OCI-LY1 (cell line): ENCODE results near the gene TTC39C.

Experiments used
- H2AFZ ChIP-seq: fragments of 200-600 bp; sonication (generic), shearing (Covaris generic); 2 replicates; pipeline ENCODE4 v1.6.0; 2014; ENCODE audit warnings: antibody characterized with exemption, mild to moderate bottlenecking, low read length
- H3F3A ChIP-seq: fragments of 200-600 bp; sonication (generic), shearing (Covaris generic); 2 replicates; pipeline ENCODE4 v1.6.0; 2014; ENCODE audit warnings: mild to moderate bottlenecking, antibody characterized with exemption, low read length, moderate library complexity; ENCODE audit not compliant: insufficient read depth
- H3K27ac ChIP-seq: fragments of 200-600 bp; sonication (generic); 2 replicates; pipeline ENCODE4 v1.5.1; 2014; ENCODE audit warnings: low read length, mixed run types, mild to moderate bottlenecking, low read depth; ENCODE audit not compliant: poor library complexity, severe bottlenecking
- H3K27me3 ChIP-seq: fragments of 200-600 bp; sonication (generic); 2 replicates; pipeline ENCODE4 v1.6.0; 2014; ENCODE audit warnings: antibody characterized with exemption, mild to moderate bottlenecking, low read length, moderate library complexity; ENCODE audit not compliant: insufficient read depth
- H3K36me3 ChIP-seq: fragments of 200-600 bp; sonication (generic); 2 replicates; pipeline ENCODE4 v1.6.1; 2014; ENCODE audit warnings: mild to moderate bottlenecking, antibody characterized with exemption, low read length, moderate library complexity, mixed read lengths; ENCODE audit not compliant: insufficient read depth
- H3K4me1 ChIP-seq: fragments of 200-600 bp; sonication (generic); 2 replicates; pipeline ENCODE4 v1.5.1; 2014; ENCODE audit warnings: mild to moderate bottlenecking, low read length, moderate library complexity; ENCODE audit not compliant: insufficient read depth, severe bottlenecking
- H3K4me2 ChIP-seq: fragments of 200-600 bp; sonication (generic), shearing (Covaris generic); 2 replicates; pipeline ENCODE4 v1.6.1; 2014; ENCODE audit warnings: low read length
- H3K4me3 ChIP-seq: fragments of 200-600 bp; sonication (generic); 2 replicates; pipeline ENCODE4 v1.5.1; 2014; ENCODE audit warnings: low read length, low read depth, mild to moderate bottlenecking, mixed read lengths; ENCODE audit not compliant: poor library complexity, severe bottlenecking
- H3K79me2 ChIP-seq: fragments of 200-600 bp; shearing (Covaris generic); 2 replicates; pipeline ENCODE4 v1.6.1; 2016; ENCODE audit warnings: mixed run types, low read length, mixed read lengths; ENCODE audit not compliant: insufficient read depth
- H3K9ac ChIP-seq: fragments of 200-600 bp; sonication (generic), shearing (Covaris generic); 2 replicates; pipeline ENCODE4 v1.6.1; 2014; ENCODE audit warnings: mild to moderate bottlenecking, low read length, mixed read lengths
- H3K9me2 ChIP-seq: fragments of 200-600 bp; sonication (generic), shearing (Covaris generic); 2 replicates; pipeline ENCODE4 v1.6.1; 2014; ENCODE audit warnings: low read depth, mild to moderate bottlenecking, low read length, mixed read lengths
- H3K9me3 ChIP-seq: fragments of 200-600 bp; shearing (Covaris generic); 2 replicates; pipeline ENCODE4 v1.6.1; 2014; ENCODE audit warnings: low read length, mixed read lengths
- H4K20me1 ChIP-seq: fragments of 200-600 bp; sonication (generic), shearing (Covaris generic); 2 replicates; pipeline ENCODE4 v1.6.0; 2016; ENCODE audit warnings: mild to moderate bottlenecking, low read length; ENCODE audit not compliant: insufficient read depth
- CTCF ChIP-seq: fragments of 200-600 bp; sonication (generic), shearing (Covaris generic); IDR thresholded peaks from 2 replicates; pipeline ENCODE4 v1.5.1; 2017; ENCODE audit warnings: mild to moderate bottlenecking, antibody characterized with exemption, low read length, moderate library complexity, mixed read lengths
- EZH2 ChIP-seq: fragments of 200-600 bp; sonication (generic), shearing (Covaris generic); IDR thresholded peaks from 2 replicates; pipeline ENCODE4 v1.8.0; 2017; ENCODE audit warnings: borderline replicate concordance, mixed run types, mild to moderate bottlenecking, antibody characterized with exemption, low read length, moderate library complexity, mixed read lengths

TTC39C gene

GRCh38 chr18:23968638-23969604 lies 45.6 kb upstream of the TTC39C start:
- Histone ChIP-seq H3K9me3 (no peaks in the 10 kb centered on the region), H3K9me2 (no peaks in the 10 kb centered on the region), H3K4me2 (no peak overlapping the region), H3K4me1 (peaks cover 35% of the 10 kb centered on the region), H3K79me2 (no peaks in the 10 kb centered on the region), H2AFZ (no peak overlapping the region), H3K27me3 (no peaks in the 10 kb centered on the region), H3K9ac (no peak overlapping the region), H3K27ac (no peak overlapping the region), H3K36me3 (no peaks in the 10 kb centered on the region), H3F3A (no peaks in the 10 kb centered on the region), H4K20me1 (no peaks in the 10 kb centered on the region), H3K4me3 (no peak overlapping the region)
- TF ChIP-seq EZH2, result no peak
- TF ChIP-seq CTCF, result no peak

DNA sequence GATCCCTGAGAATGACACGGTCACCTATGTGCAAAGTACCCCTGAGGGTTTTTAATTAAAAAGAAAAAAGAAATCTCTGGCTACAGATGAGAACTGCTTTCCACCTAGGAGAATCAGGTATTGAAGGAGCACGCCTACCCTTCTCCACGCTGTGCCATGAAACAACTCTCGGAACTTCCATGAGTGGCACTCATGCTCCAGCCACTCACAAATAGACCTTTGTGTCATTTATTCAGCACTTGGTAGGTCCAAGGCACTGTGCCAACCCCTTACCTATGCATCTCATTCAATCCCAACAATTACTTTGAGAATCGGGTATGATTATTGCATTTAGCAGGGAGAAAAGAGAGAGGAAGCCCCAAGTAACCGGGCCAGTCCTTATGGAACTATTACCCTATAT lies 44.9 kb upstream of the TTC39C start:
- Histone ChIP-seq H3K4me3 (no peak overlapping the region), H3K27ac (peak overlapping the region; percentile 66), H3K4me2 (0 out of 2 replicates have a peak overlapping the region, but pooled peaks have one; percentile 44), H3K79me2 (no peaks in the 10 kb centered on the region), H3K36me3 (no peaks in the 10 kb centered on the region), H3F3A (no peaks in the 10 kb centered on the region), H4K20me1 (no peaks in the 10 kb centered on the region), H3K9ac (no peak overlapping the region), H3K27me3 (no peaks in the 10 kb centered on the region), H3K9me3 (no peaks in the 10 kb centered on the region), H2AFZ (no peak overlapping the region; the same call in 1 of the 2 replicates), H3K9me2 (no peaks in the 10 kb centered on the region), H3K4me1 (peaks cover 31% of the 10 kb centered on the region)
- no peak for TF ChIP-seq EZH2
- TF ChIP-seq CTCF, result no peak

GRCh38 chr18:23970161-23971096 lies 44.1 kb upstream of the TTC39C start:
- Histone ChIP-seq H3K4me2 (peak overlapping the region; percentile 44; the same call in 1 of the 2 replicates), H3K27ac (peak overlapping the region; percentile 66), H4K20me1 (no peaks in the 10 kb centered on the region), H3K36me3 (no peaks in the 10 kb centered on the region), H3F3A (no peaks in the 10 kb centered on the region), H3K9me3 (no peaks in the 10 kb centered on the region), H2AFZ (peak overlapping the region; percentile 44; the same call in 1 of the 2 replicates), H3K27me3 (no peaks in the 10 kb centered on the region), H3K9ac (no peak overlapping the region), H3K4me1 (peaks cover 25% of the 10 kb centered on the region), H3K9me2 (no peaks in the 10 kb centered on the region), H3K79me2 (no peaks in the 10 kb centered on the region), H3K4me3 (peak overlapping the region; percentile 4)
- TF ChIP-seq EZH2, result no peak
- TF ChIP-seq CTCF, result no peak
